Neural cell (in vitro differentiated cells): ENCODE measurements around the gene NGDN.

Source experiments
- EP300 ChIP-seq: fragments of 450-650 bp; conservative IDR thresholded peaks from 2 replicates; pipeline ENCODE4 v1.6.1; 2014; ENCODE audit warnings: antibody characterized with exemption, mild to moderate bottlenecking, moderate library complexity; ENCODE audit not compliant: poor library complexity, severe bottlenecking
- MXI1 ChIP-seq: fragments of 450-650 bp; conservative IDR thresholded peaks from 2 replicates; pipeline ENCODE4 v1.6.1; 2014; ENCODE audit warnings: antibody characterized with exemption, mild to moderate bottlenecking; ENCODE audit not compliant: poor library complexity, severe bottlenecking
- POLR2AphosphoS5 ChIP-seq: IDR thresholded peaks from 2 replicates; pipeline ENCODE4 v1.6.1; 2012
- REST ChIP-seq: IDR thresholded peaks from 2 replicates; pipeline ENCODE4 v1.6.1; 2012; ENCODE audit warnings: borderline replicate concordance
- TF ChIP-seq, protein P1 (sequence below): fragments of 450-650 bp; IDR thresholded peaks from 2 replicates; pipeline ENCODE4 v1.5.1; 2014; ENCODE audit warnings: antibody characterized with exemption, mild to moderate bottlenecking, moderate library complexity; ENCODE audit not compliant: poor library complexity, severe bottlenecking

DNA sequence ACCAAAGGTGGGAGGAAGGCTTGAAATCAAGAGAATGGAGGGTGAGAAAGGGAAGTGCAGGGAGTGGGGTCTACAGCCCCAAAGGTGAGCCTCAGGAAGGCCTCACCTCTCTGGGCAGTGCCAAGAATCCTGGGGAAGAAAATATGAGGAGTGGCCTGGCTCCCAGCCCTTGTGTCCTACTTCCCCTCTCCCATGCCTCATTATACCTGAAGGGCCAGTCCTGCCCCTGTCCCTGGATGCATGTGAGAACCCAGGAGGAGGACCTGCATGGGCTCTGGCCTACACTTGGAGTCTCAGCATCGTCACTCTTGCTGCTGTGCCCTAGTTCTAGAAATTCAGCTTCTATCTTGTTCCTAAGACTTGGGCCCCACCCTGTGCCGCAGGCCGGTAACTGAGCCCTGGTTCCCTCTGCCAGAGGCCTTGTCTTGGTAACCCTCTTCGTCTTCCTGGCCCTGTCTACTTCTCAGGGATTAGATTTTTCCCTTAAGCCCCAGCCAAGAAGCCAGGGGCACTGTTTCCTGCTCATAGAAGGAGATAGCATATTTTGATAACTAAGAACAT lies 23.1 kb upstream of the NGDN start:
- TF ChIP-seq, protein P1, sequence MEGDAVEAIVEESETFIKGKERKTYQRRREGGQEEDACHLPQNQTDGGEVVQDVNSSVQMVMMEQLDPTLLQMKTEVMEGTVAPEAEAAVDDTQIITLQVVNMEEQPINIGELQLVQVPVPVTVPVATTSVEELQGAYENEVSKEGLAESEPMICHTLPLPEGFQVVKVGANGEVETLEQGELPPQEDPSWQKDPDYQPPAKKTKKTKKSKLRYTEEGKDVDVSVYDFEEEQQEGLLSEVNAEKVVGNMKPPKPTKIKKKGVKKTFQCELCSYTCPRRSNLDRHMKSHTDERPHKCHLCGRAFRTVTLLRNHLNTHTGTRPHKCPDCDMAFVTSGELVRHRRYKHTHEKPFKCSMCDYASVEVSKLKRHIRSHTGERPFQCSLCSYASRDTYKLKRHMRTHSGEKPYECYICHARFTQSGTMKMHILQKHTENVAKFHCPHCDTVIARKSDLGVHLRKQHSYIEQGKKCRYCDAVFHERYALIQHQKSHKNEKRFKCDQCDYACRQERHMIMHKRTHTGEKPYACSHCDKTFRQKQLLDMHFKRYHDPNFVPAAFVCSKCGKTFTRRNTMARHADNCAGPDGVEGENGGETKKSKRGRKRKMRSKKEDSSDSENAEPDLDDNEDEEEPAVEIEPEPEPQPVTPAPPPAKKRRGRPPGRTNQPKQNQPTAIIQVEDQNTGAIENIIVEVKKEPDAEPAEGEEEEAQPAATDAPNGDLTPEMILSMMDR = no peak
- TF ChIP-seq REST = no peak
- no peak for TF ChIP-seq EP300
- TF ChIP-seq POLR2AphosphoS5 = no peak
- TF ChIP-seq MXI1 = no peak
